ENCODE results near the gene RFPL1.
"Not testable (repeated sequence)": the region's sequence is repeated elsewhere in the genome, so short reads cannot be mapped to it uniquely, and the experiment has no call there.

Gene RFPL1

DNA sequence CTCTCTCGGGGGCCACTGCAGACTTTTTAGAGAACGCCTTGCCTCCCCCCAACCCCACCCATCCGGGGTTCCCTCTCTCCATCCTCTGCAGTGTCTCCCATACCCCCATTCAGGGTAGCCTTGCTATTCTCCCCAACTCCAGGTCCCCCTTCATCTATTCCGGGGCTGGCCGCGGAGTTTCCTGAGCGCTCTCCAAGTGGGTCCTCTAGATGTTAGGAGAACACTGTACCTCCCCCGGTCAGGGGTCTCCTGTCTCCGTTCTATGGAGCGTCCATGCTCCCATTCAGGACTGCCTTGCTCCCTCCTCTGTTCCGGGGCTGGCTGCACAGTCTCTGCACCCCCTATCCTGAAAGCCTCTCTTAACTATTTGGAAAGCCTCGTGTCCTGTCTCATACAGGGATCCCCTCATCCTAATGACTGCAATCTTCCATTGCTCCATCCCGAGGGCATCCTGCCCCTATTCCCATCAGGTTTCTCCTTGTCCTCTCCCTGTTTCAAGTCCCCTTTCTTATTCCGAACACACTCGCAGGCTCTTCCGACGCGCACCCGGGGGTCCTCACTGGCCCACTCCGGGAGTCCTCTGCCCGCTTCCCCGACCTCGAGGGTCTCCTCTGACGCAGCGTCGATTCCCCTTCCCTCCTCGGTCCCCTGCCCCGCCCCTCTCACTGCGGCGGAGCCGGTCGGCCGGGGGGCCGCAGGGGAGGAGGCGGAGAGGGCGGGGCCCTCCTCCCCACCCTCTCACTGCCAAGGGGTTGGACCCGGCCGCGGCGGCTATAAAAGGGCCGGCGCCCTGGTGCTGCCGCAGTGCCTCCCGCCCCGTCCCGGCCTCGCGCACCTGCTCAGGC lies 41.3 kb downstream of the RFPL1 start, which contains the start of gene NEFH:
TSS of gene NEFH (plus strand) at position 802 of the 845 bp plus-strand sequence. CDS start 45 bp downstream, outside the sequence.
- FAIRE-seq, result no peak

- FAIRE-seq, result no peak
Measured at GRCh38 chr22:29480262-29480511, 41.8 kb downstream of the RFPL1 start.

DNA sequence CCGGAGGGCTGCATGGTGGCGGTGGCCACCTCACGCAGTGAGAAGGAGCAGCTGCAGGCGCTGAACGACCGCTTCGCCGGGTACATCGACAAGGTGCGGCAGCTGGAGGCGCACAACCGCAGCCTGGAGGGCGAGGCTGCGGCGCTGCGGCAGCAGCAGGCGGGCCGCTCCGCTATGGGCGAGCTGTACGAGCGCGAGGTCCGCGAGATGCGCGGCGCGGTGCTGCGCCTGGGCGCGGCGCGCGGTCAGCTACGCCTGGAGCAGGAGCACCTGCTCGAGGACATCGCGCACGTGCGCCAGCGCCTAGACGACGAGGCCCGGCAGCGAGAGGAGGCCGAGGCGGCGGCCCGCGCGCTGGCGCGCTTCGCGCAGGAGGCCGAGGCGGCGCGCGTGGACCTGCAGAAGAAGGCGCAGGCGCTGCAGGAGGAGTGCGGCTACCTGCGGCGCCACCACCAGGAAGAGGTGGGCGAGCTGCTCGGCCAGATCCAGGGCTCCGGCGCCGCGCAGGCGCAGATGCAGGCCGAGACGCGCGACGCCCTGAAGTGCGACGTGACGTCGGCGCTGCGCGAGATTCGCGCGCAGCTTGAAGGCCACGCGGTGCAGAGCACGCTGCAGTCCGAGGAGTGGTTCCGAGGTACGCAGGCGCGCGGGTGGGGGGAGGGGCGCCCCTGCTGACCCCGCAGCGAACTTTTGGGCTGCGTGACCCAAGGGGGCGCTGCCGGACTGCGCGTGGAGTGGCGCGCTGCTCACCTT lies 42.3 kb downstream of the RFPL1 start:
- FAIRE-seq, result no peak

DNA sequence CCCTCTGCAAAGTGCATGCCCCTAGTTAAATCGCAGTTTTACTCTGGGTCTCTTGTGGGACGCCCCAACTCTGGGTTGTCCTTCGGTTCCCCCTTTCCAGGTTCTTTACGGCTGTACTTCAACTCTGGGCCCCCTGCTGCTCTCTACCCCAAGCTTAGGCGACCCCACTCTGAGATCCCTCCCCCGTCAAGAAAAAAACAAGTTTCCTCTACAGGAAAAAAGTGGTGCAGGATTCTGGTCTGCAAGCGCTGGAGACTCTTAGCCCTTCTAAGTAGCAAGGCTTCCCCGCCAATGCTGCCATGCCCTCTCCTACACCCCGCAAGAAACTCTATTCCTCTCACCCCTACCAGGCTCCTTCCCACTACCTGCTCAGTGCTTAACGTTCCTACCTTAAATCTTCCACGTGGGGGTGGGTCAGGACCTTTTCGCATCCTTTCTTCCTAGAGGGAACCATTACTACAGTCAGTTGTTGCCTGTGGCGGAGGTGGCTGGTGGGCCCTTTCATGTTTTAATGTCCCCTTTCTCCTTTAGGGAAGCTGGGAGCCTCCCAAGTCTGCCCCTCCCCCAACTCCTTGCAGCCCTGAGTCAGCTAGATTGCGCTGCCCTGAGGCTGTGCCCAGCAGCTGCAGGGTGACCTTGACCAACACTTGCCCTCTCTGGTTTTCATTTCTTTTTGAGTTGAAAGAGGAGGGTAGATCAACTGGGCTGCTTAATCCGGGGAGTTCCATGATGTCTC lies 43.0 kb downstream of the RFPL1 start:
- FAIRE-seq, result no peak

DNA sequence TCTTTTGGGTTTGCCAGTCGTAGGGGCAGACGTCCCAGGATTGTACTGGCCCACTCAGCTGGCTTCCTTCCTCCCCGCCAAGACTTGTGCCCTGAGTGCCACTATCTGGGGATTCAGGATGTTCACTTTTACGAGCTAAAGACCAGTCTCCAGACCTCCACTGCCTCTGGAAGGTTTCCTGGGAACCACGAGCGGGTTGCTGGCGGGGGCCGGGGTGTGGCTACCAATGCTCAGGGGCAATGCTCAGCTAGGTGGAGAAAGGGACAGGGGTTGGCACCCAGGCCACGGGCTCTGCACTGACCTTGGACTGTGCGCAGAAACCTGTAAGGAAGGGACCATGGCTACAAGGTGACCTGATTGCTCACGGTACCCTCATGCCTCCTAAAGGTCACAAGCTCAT lies 43.9 kb downstream of the RFPL1 start:
- no peak for FAIRE-seq

- no peak for FAIRE-seq
Measured at GRCh38 chr22:29482726-29483125, 44.3 kb downstream of the RFPL1 start.

DNA sequence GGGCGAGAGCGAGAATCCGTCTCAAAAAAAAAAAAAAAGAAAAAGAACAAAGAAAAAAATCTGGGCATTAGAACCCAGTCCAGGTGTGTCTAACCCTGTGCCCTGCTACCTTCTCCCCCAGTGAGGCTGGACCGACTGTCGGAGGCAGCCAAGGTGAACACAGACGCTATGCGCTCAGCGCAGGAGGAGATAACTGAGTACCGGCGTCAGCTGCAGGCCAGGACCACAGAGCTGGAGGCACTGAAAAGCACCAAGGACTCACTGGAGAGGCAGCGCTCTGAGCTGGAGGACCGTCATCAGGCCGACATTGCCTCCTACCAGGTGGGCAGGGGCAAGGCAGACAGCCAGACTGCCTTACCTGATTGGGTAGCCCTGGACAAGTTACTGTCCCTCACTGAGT lies 44.9 kb downstream of the RFPL1 start:
- no peak for FAIRE-seq

- no peak for FAIRE-seq
Measured at GRCh38 chr22:29484642-29485041, 46.3 kb downstream of the RFPL1 start.

DNA sequence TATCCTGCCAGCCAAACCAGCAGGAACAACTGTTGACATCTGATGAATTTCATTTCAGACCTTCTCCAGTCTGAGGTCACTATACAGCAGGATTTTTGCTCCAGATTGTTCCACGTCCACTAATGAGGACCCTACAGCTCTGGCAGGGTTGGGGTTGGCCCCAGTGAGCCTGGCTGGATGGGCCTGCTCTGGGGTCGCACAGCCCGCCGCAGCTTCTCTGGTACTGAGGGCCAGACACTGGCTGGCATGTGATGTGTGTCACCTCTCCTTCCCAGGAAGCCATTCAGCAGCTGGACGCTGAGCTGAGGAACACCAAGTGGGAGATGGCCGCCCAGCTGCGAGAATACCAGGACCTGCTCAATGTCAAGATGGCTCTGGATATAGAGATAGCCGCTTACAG lies 47.1 kb downstream of the RFPL1 start:
- FAIRE-seq, result no peak

GRCh38 chr22:29487426-29487986 lies 49.1 kb downstream of the RFPL1 start:
- FAIRE-seq, result no peak

- FAIRE-seq, result not testable (repeated sequence)
Measured at GRCh38 chr22:29489127-29489780, 50.9 kb downstream of the RFPL1 start.

DNA sequence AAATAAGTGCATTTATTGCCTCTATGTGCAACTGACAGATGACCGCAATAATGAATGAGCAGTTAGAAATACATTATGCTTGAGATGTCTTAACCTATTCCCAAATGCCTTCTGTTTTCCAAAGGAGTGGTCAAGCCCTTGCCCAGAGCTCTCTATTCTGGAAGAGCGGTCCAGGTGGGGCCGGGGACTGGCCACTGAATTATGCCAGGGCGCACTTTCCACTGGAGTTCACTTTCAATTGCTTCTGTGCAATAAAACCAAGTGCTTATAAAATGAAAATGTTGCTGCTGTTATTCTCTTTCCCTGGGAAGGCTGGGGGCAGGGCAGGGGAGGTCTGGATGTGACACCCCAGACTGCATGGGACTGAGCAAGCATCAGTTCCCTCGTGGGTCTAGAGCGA lies 52.6 kb downstream of the RFPL1 start:
- FAIRE-seq, result no peak
